ENCODE results near the gene NDUFV1.

DNA sequence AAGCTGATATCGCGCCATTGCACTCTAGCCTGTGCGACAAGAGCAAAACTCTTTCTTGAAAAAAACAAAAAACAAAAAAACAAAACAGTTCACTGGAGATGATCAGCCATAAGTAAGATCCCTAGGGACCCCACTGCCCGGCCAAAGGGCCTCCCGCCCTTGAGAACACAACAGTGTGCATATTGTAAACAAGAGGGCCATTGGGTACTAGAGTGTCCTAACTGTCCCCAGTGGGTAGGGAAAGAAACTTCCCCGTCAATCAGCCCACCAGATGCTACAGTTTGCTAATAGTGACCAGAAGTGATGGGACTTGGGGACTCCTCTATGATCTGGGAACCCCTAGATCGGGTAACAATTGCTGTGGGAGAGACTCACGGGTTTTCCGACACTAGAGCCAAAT is 47.5 kb downstream of the NDUFV1 start:
- TF ChIP-seq YY1 (IDR thresholded peaks at IDR 0.05; ENCODE audit: insufficient read depth, insufficient read length) (no peak), SUZ12 (IDR thresholded peaks at IDR 0.05; ENCODE audit: extremely low read depth, insufficient read depth, insufficient read length) (no peak), ZNF274 (IDR thresholded peaks at IDR 0.05; ENCODE audit: low read depth, low read length) (no peak)
